Neural progenitor cell (in vitro differentiated cells): ENCODE data around the gene PMEL.

ENCODE experiments used
- CTCF ChIP-seq: fragments of 200-600 bp; sonication (generic); IDR thresholded peaks from 2 replicates; pipeline ENCODE4 v1.5.1; 2017; ENCODE audit warnings: antibody characterized with exemption, mild to moderate bottlenecking
- EZH2 ChIP-seq: fragments of 200-600 bp; sonication (generic); IDR thresholded peaks from 2 replicates; pipeline ENCODE4 v1.6.1; 2017; ENCODE audit warnings: antibody characterized with exemption, mild to moderate bottlenecking, moderate library complexity
- EZH2phosphoT487 ChIP-seq: fragments of 200-600 bp; sonication (generic); IDR thresholded peaks from 2 replicates; pipeline ENCODE4 v1.6.1; 2017; ENCODE audit warnings: antibody characterized with exemption

- TF ChIP-seq CTCF (no peak), EZH2phosphoT487 (no peak), EZH2 (no peak)
These were observed 34.5 kb downstream of the PMEL start for GRCh38 chr12:55931317-55931779.
